Measurements from ENCODE around the gene PFN3.
A peak's percentile ranks its signal among the peaks of the same experiment; 100 is the strongest.

The PFN3 gene

DNA sequence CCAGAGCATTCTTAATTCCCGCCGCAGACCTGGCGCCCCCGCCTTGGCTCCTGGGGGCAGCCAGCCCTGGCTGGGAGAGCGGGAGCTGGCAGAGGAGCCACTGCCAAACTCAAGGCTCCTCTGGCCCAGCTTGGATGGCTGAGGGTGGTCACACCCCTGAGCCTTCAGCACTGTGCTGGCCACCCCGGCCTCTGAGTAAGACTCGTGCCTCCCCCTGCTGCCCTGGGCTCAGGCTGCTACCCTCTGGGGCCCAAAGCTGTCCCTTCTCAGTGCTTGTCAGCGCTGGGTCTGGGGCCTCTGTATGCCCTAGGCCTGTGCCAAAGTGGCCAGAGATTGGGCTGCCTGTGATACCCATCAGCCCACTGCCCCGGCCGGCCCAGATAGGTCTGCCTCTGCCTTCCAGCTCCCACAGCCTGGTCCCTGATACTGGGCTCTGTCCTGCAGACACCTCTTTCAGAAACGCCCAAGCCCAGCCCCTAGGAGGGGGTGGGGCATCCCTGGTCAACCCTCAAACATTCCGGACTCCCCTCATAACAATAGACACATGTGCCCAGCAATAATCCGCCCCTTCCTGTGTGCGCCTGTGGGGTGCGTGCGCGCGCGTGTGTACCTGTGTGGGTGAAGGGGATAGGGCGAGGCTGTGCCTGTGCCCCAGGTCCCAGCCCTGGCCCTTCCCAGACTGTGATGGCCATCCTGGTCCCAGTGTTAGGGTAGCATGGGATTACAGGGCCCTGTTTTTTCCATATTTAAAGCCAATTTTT is 41.8 kb upstream of the PFN3 start:
- Mint-ChIP-seq H3K27me3 (no peaks in the 10 kb centered on the region), H3K4me3 (no peak overlapping the region), H3K9me3 (no peaks in the 10 kb centered on the region), H3K36me3 (peaks cover 24% of the 10 kb centered on the region), H3K4me1 (peaks cover 29% of the 10 kb centered on the region), H3K27ac (no peak overlapping the region)
- no peak for ATAC-seq (ENCODE audit: low read depth)
- DNase-seq (ENCODE audit: low spot score in 2 of 2) = no peak

DNA sequence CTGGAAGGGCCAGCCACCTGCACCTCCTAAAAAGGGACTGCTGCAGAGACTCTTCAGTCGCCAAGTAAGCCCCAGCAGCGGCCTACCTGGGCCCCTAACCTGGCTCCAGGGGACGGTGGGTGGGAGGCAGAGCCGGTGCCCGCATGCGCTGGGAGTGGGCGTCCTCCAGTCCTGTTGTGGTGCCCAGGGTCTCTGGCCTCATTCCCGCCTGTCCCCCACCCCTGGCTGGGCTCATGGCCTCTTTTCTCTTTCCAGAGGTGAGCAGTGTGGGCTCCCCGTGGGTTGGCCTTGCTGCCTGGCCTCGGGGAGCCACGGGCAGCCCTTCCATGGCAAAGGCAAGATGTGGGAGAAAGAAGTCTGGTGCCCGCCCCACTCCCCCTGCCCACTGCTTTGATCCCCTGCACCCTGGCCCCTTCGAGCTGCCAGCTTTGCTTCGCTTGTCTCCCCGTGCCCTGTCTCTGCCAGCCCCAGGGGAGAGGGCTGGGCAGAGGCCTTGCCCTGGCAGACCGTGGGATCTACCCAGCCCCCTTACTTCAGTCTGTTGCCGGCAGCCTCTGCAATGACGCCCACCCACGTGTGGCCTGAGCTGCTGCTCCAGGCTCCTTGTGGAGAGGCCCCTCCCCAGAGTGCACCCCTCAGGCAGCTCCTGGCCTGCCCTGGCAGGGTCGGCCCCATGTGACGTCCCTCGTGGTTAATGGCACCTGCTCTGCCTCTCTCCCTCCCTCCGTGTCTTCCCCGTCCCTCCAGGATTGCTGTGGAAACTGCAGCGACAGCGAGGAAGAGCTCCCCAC is 40.7 kb upstream of the PFN3 start:
- peaks cover 28% of the 10 kb centered on the region for H3K36me3 Mint-ChIP-seq
- H3K27ac Mint-ChIP-seq = no peak overlapping the region
- ATAC-seq (ENCODE audit: low read depth) (no peak), DNase-seq (ENCODE audit: low spot score in 2 of 2) (no peak)
- H3K4me3 Mint-ChIP-seq = no peak overlapping the region
- H3K9me3 Mint-ChIP-seq = no peaks in the 10 kb centered on the region
- H3K4me1 Mint-ChIP-seq = peaks cover 32% of the 10 kb centered on the region
- H3K27me3 Mint-ChIP-seq = no peaks in the 10 kb centered on the region

DNA sequence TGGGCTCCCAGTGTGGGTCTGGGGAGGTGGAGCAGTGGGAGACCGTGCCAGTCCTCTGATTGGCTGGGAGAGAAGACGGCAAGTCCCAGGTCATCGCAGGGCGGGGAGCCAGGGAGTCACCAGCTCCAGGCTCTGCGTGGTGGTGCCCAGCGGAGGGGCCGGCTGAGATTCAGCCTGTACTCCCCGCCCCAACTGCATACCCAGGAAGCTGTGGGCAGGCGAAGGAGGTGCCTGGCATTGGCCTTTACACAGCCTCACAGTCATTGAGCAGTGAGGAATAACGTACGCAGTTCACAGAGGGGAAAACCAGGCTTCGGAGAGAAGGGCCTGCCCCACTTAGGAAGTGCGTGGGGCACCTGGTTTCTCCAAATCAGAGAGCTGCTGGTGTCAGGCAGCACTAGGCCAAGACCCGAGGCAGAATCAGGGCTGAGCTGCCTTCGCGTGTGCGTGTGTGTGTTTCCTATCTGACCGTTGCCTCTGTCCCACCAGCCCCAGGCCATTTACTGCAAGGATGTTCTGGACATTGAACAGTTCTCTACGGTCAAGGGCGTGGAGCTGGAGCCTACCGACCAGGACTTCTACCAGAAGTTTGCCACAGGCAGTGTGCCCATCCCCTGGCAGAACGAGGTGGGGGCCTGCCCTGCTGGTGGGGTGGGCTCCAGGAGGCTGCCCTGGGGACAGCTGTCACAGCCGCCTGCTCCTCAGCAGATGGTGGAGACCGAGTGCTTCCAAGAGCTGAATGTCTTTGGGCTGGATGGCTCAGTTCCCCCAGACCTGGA is 39.9 kb upstream of the PFN3 start:
- no peak for DNase-seq (ENCODE audit: low spot score in 2 of 2)
- no peak for ATAC-seq (ENCODE audit: low read depth)
- Mint-ChIP-seq H3K4me3 (no peak overlapping the region), H3K27ac (no peak overlapping the region), H3K9me3 (no peaks in the 10 kb centered on the region), H3K27me3 (no peaks in the 10 kb centered on the region), H3K4me1 (peaks cover 25% of the 10 kb centered on the region), H3K36me3 (peaks cover 29% of the 10 kb centered on the region)

DNA sequence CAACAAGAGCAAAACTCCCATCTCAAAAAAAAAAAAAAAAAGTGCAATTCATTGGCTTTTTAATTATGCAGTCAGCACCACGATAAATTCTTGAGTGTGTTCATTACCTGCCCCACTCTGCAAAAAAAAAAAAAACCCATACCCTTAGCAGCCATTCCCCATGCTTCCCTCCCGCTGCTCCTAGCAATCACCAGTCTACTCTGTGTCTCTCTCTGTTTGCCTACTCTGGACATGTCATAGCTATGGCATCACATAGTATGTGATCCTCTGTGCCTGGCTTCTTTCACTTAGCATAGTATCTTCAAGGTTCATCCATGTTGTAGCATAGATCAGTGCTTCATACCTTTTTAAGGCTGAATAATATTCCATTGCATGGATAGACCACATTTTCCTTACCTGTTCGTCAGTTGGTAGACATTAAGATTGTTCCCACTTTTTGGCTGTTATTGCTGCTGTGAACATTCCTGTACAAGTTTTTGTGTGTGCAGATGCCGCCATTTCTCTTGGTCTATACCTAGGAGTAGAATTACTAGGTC is 39.1 kb upstream of the PFN3 start:
- Mint-ChIP-seq H3K36me3 (peaks cover 29% of the 10 kb centered on the region), H3K9me3 (no peaks in the 10 kb centered on the region), H3K27ac (no peak overlapping the region), H3K27me3 (no peaks in the 10 kb centered on the region), H3K4me1 (peaks cover 18% of the 10 kb centered on the region), H3K4me3 (no peak overlapping the region)
- DNase-seq (ENCODE audit: low spot score in 2 of 2) (no peak), ATAC-seq (ENCODE audit: low read depth) (no peak)

DNA sequence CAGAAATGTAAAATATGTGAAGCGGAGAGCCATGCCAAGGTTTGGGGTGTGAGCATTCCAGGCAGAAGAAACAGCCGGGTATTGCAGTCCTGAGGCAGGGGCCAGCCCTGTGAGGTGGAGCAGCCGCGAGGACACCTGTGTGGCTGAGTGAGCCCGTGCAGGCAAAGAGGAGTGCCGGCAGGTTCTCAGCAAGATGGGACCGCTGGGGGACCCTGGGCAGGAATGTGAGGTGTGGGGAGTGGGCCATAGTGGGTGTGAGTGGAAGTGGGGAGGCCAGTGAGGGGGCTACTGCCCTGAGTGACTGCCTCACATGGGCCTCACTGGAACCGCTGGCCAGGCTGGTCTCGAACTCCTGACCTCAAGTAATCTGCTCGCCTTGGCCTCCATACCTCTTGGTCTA is 38.0 kb upstream of the PFN3 start:
- ATAC-seq (ENCODE audit: low read depth) = no peak
- Mint-ChIP-seq H3K4me1 (peaks cover 13% of the 10 kb centered on the region), H3K9me3 (no peaks in the 10 kb centered on the region), H3K36me3 (peaks cover 29% of the 10 kb centered on the region), H3K27me3 (no peaks in the 10 kb centered on the region), H3K27ac (no peak overlapping the region), H3K4me3 (no peak overlapping the region)
- DNase-seq (ENCODE audit: low spot score in 2 of 2) = no peak

DNA sequence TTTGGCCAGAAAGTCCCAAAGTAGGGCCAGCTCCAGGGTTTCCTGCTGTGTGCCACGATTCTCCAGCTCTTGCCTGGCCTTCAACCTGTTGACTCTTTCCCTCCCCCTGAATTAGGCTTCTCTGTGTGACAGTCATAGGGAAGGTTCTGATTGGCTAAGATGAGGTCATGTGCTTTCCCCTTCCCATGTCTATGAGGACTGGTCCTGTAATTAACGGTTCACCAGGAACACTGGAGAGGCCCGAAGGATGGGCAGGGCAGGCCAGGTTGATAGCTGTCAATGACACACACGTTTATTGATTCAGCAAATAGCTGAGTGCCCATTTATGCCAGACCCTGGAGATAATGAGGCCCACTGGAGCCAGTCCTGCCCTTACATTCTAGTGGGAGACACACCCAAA is 37.2 kb upstream of the PFN3 start:
- H3K4me3 Mint-ChIP-seq = no peak overlapping the region
- peaks cover 13% of the 10 kb centered on the region for H3K4me1 Mint-ChIP-seq
- no peak for DNase-seq (ENCODE audit: low spot score in 2 of 2)
- no peaks in the 10 kb centered on the region for H3K9me3 Mint-ChIP-seq
- ATAC-seq (ENCODE audit: low read depth) = no peak
- peaks cover 28% of the 10 kb centered on the region for H3K36me3 Mint-ChIP-seq
- H3K27me3 Mint-ChIP-seq = no peaks in the 10 kb centered on the region
- no peak overlapping the region for H3K27ac Mint-ChIP-seq

DNA sequence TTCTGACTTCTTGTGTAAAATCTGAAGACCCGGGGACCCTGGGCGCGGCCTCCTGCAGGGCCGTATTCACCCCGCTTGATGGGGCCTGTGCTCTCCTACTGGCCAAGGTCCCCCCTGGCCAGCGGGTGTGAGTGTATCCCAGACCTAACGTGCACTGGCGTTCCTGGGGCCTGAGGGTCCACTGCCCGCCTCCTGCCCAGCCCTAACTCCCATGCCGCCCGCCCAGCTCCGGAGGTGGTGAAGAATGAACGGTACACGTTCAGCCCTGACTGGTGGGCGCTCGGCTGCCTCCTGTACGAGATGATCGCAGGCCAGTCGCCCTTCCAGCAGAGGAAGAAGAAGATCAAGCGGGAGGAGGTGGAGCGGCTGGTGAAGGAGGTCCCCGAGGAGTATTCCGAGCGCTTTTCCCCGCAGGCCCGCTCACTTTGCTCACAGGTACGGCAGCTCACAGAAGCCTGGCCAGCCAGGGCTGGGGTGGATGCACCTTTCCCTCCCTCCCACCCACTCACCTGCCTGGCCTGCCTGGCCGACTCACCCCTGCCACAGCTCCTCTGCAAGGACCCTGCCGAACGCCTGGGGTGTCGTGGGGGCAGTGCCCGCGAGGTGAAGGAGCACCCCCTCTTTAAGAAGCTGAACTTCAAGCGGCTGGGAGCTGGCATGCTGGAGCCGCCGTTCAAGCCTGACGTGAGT is 35.5 kb upstream of the PFN3 start:
- Mint-ChIP-seq H3K4me1 (peaks cover 18% of the 10 kb centered on the region), H3K27ac (no peak overlapping the region), H3K36me3 (peaks cover 20% of the 10 kb centered on the region), H3K27me3 (no peaks in the 10 kb centered on the region), H3K9me3 (no peaks in the 10 kb centered on the region), H3K4me3 (no peak overlapping the region)
- DNase-seq (ENCODE audit: low spot score in 2 of 2) (no peak), ATAC-seq (ENCODE audit: low read depth) (no peak)

DNA sequence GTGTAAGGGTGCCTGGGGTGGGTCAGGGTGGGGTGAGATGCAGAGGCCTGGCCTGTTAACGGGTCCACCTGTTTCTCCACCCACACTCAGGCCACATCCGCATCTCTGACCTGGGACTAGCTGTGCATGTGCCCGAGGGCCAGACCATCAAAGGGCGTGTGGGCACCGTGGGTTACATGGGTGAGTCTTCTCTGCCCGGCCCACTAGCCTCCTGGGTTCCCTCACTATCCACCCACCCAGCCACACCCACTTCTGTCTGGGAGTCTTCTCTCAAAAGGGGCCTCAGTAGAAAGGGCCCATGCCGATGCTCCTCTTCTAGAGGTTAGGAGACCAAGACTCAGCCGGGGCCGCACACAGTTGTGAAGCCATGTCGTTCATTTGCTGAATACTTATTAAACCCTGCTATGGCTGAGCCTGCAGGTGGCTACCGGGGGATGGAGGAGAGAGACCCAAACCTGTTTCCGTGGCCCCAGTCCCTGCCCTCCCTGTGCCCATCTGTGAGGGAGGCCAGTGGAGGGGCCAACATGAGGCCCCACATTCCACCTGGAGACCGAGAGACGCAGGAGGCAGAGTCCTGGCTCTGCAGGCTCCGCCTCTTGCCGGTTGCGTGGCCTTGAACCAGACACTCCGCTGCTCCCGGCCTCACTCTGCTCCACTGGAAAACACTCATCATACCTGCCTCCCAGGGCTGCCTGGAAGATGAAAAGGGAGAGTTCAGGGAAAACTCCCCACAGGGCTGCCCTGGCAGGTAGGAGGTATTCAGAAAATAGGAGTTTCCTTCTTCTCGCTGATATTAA is 34.7 kb upstream of the PFN3 start:
- ATAC-seq (ENCODE audit: low read depth) = no peak
- DNase-seq (ENCODE audit: low spot score in 2 of 2) = no peak
- no peaks in the 10 kb centered on the region for H3K27me3 Mint-ChIP-seq
- peaks cover 25% of the 10 kb centered on the region for H3K36me3 Mint-ChIP-seq
- H3K27ac Mint-ChIP-seq = no peak overlapping the region
- peaks cover 27% of the 10 kb centered on the region for H3K4me1 Mint-ChIP-seq
- no peak overlapping the region for H3K4me3 Mint-ChIP-seq
- no peaks in the 10 kb centered on the region for H3K9me3 Mint-ChIP-seq

DNA sequence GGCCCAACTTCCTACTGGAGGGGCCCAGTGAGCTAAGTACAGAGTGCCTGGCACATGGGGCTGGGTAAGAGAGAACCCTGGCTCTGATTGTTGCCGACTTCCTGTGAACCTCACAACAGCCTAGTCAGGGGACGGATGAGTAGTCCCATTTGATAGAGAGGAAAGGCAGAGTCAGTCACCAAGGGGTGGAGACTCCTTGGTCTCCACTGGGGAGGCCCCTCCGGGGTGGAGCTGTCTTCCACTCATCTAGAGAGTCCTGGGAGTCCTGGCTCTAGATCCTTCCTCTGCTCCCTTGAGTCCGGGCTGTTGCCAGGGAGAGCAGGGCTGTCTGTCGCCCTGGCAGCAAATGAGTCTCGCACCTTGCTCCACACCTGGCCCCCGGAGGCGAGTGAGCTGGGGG is 34.0 kb upstream of the PFN3 start:
- Mint-ChIP-seq H3K36me3 (peaks cover 20% of the 10 kb centered on the region), H3K4me1 (peaks cover 28% of the 10 kb centered on the region)
- no peak for ATAC-seq (ENCODE audit: low read depth)

DNA sequence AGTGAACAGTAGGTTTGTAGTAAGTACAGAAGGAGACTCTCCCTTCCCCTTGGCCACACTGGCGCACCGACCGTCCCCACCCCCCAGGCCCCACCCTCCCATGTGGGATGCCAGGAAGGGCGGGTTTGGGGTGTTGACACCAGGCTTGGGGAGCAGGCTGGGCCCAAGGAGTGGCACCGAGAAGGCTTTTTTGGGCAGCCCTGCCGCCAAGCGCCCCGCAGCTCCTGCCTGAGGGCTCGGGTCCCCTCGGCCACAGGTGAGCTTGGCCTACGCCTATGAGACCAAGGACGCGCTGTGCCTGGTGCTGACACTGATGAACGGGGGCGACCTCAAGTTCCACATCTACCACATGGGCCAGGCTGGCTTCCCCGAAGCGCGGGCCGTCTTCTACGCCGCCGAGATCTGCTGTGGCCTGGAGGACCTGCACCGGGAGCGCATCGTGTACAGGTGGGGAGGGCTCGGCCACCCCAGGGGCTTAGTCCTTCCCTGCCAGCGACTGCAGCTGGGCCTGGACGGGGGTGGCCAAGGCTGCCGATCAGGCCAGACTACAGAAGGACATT is 33.3 kb upstream of the PFN3 start:
- ATAC-seq (ENCODE audit: low read depth) = no peak
- Mint-ChIP-seq H3K9me3 (no peaks in the 10 kb centered on the region), H3K4me1 (peaks cover 35% of the 10 kb centered on the region), H3K36me3 (peaks cover 21% of the 10 kb centered on the region), H3K27me3 (no peaks in the 10 kb centered on the region), H3K27ac (peak overlapping the region; percentile 24), H3K4me3 (no peak overlapping the region)
- no peak for DNase-seq (ENCODE audit: low spot score in 2 of 2)

More for the DNA sequence above, 34.0 kb upstream of the PFN3 start:
- no peak overlapping the region for H3K4me3 Mint-ChIP-seq
- H3K27ac Mint-ChIP-seq = peak overlapping the region; percentile 24
- H3K9me3 Mint-ChIP-seq = no peaks in the 10 kb centered on the region
- no peak for DNase-seq (ENCODE audit: low spot score in 2 of 2)
- no peaks in the 10 kb centered on the region for H3K27me3 Mint-ChIP-seq

DNA sequence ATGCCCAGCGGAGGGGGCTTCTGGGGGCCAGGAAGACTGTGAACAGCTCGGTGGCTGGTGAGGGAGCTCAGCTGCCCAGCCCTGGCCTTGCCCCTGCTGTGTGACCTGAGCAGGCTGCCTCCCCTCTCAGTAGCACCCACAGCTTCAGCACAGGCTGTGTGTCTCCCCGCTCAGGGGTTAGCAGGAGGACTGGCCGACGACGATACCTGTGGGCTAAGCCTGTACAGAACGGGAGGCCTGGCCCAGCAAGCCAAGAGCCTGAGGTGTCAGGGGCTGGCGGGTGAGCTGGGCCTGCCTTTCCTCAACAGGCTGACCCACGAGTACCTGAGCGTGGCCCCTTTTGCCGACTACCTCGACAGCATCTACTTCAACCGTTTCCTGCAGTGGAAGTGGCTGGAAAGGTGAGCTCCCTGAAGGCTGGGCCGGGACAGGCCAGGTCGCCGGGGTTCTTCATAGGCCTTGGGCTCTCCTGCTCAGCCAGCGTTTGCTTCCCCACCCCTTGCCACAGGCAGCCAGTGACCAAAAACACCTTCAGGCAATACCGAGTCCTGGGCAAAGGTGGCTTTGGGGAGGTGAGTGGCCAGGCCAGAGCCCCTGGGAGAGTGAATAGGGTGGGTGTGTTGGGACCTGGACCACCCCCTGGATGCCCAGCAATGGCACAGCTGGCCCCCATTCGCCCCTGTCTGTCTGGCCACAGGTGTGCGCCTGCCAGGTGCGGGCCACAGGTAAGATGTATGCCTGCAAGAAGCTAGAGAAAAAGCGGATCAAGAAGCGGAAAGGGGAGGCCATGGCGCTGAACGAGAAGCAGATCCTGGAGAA is 32.6 kb upstream of the PFN3 start:
- Mint-ChIP-seq H3K9me3 (no peaks in the 10 kb centered on the region), H3K27ac (peak overlapping the region; percentile 41), H3K4me3 (peak overlapping the region; percentile 54), H3K27me3 (no peaks in the 10 kb centered on the region), H3K4me1 (peaks cover 34% of the 10 kb centered on the region), H3K36me3 (peaks cover 18% of the 10 kb centered on the region)
- ATAC-seq (ENCODE audit: low read depth) (no peak), DNase-seq (ENCODE audit: low spot score in 2 of 2) (no peak)

DNA sequence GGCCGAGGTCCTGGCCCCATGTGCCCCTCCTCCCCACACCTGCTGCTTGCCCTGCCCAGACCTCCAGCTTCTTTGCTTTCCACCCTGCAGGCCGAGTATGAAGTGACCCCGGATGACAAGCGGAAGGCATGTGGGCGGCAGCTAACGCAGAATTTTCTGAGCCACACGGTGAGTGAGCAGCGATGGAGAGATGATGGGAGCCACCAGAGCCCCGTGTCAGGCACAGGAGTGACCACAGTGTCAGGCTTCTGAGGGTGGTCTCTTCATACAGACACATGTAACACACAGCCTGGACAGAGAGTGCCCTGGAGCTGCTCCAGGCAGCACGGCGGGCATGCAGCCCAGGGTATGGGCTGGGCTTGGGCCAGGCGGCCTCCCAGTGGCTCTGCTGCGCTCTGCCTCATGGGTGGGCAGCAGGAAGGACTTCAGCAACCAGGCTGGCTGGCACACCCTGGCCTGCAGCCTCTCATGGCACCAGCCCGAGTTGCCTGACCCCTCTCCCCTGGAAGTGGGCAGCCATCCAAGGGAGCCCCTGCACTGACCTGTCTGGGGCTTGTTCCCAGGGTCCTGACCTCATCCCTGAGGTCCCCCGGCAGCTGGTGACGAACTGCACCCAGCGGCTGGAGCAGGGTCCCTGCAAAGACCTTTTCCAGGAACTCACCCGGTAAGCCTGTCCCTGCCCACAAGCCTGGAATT is 31.8 kb upstream of the PFN3 start:
- peak overlapping the region; percentile 91 for H3K27ac Mint-ChIP-seq
- H3K4me3 Mint-ChIP-seq = peak overlapping the region; percentile 94
- H3K36me3 Mint-ChIP-seq = peaks cover 14% of the 10 kb centered on the region
- ATAC-seq (ENCODE audit: low read depth) (no peak), DNase-seq (ENCODE audit: low spot score in 2 of 2) (no peak)
- H3K9me3 Mint-ChIP-seq = no peaks in the 10 kb centered on the region
- no peaks in the 10 kb centered on the region for H3K27me3 Mint-ChIP-seq
- peaks cover 34% of the 10 kb centered on the region for H3K4me1 Mint-ChIP-seq
